ENCODE data around the gene SMIM32. TPM values are rescaled to one million over a fixed set of nuclear protein-coding genes. Genes with fewer than 3 reads are reported as not detected.

Gene SMIM32
- total RNA-seq, 1 donor from 2014 or later: 0.13 TPM

DNA sequence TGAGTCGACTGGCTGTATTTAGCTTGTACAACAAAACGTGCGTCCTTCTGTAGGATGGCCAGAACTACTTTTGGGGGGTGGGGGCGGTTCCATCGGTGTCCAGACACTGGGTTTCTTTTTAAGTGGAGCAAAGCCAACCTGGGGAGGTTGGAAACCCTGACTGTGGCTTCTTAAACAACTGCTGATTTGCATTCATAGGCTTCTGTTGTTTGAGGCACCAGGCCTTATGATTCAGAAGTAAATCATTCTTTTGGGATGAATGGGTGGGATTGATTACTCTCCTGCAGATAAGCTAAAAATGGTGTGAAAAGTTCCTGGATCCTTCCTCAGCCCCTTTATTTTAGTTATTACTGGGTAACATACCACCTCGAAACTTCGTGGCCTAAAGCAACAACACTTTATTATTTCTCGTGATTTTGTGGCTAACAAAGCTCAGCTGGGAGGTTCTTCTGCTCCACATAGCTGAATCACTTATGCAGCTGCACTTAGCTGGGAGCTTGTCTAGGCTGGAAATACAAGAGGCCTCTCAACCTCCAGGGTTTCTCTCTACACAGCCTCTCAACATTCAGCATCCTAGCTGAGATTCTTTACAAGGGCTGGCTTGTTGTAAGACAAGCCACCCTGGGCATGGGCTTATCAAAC is 12.2 kb upstream of the SMIM32 start:
- H3K79me2 ChIP-seq (ENCODE audit: low read depth): no peaks in the 10 kb centered on the region
- no peaks in the 10 kb centered on the region for H4K20me1 ChIP-seq (ENCODE audit: low read depth)
- no peak overlapping the region for H3K4me3 ChIP-seq
- H3K36me3 ChIP-seq: no peaks in the 10 kb centered on the region
- H3K4me3 Mint-ChIP-seq: no peak overlapping the region
- no peaks in the 10 kb centered on the region for H3K36me3 Mint-ChIP-seq
- no peaks in the 10 kb centered on the region for H3K27me3 Mint-ChIP-seq (ENCODE audit: insufficient read depth, low read depth)
- TF ChIP-seq EZH2phosphoT487 (IDR thresholded peaks at IDR 0.05) (no peak), EZH2 (IDR thresholded peaks at IDR 0.05) (no peak)
- TF ChIP-seq, protein P1, sequence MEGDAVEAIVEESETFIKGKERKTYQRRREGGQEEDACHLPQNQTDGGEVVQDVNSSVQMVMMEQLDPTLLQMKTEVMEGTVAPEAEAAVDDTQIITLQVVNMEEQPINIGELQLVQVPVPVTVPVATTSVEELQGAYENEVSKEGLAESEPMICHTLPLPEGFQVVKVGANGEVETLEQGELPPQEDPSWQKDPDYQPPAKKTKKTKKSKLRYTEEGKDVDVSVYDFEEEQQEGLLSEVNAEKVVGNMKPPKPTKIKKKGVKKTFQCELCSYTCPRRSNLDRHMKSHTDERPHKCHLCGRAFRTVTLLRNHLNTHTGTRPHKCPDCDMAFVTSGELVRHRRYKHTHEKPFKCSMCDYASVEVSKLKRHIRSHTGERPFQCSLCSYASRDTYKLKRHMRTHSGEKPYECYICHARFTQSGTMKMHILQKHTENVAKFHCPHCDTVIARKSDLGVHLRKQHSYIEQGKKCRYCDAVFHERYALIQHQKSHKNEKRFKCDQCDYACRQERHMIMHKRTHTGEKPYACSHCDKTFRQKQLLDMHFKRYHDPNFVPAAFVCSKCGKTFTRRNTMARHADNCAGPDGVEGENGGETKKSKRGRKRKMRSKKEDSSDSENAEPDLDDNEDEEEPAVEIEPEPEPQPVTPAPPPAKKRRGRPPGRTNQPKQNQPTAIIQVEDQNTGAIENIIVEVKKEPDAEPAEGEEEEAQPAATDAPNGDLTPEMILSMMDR (IDR thresholded peaks at IDR 0.05): no peak
- peaks cover 25% of the 10 kb centered on the region for H3F3A ChIP-seq (ENCODE audit: low read depth)
- peaks cover 22% of the 10 kb centered on the region for H3K4me1 ChIP-seq
- no peak overlapping the region for H2AFZ ChIP-seq (replicated peaks)
- H3K9me3 Mint-ChIP-seq: peaks cover 4% of the 10 kb centered on the region
- no peak for DNase-seq (ENCODE audit: low spot score)
- no peak overlapping the region for H3K27ac ChIP-seq
- H3K4me1 Mint-ChIP-seq: peaks cover 22% of the 10 kb centered on the region
- H3K9me3 ChIP-seq (ENCODE audit: low read depth): no peaks in the 10 kb centered on the region
- no peak overlapping the region for H3K9ac ChIP-seq
- H3K27ac Mint-ChIP-seq: no peak overlapping the region
- no peaks in the 10 kb centered on the region for H3K27me3 ChIP-seq
- no peak overlapping the region for H3K4me2 ChIP-seq

DNA sequence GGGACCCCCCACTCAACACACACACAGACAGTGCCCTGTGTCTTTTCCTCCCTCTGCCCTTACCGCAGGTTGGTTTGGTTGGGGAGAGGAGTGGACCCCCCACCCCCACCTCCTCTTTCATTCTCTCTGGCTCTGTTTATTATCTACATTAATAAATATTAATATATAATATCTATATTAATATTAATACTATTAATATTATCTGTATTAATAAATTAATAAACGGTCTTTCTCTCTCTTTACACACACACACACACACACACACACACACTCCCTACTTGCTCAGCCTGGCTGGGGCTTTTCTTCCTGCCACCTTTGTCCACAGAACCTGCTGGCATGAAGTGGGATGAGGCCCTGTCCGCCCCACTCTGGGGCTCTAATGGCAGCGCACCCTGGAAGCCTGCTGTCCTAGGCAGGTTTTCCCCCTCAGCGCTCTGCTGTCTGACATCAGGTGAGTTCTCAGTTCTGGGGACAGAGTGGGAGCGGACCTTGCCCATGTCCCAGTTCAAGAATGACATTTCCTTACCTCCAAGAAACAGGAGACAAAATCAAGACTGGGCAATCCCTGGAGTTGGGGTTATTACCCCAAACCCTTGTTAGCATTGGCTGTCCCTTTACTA is 10.5 kb upstream of the SMIM32 start:
- DNase-seq (ENCODE audit: low spot score): no peak
- Mint-ChIP-seq H3K9me3 (peaks cover 4% of the 10 kb centered on the region), H3K4me1 (peaks cover 22% of the 10 kb centered on the region), H3K4me3 (peak overlapping the region; percentile 81), H3K27me3 (ENCODE audit: insufficient read depth, low read depth) (peaks cover 3% of the 10 kb centered on the region), H3K27ac (peak overlapping the region; percentile 91), H3K36me3 (no peaks in the 10 kb centered on the region)
- peaks cover 27% of the 10 kb centered on the region for H3K4me1 ChIP-seq
- peaks cover 25% of the 10 kb centered on the region for H3F3A ChIP-seq (ENCODE audit: low read depth)
- H3K4me3 ChIP-seq: peak overlapping the region; percentile 33
- no peaks in the 10 kb centered on the region for H3K36me3 ChIP-seq
- H3K9me3 ChIP-seq (ENCODE audit: low read depth): no peaks in the 10 kb centered on the region
- H4K20me1 ChIP-seq (ENCODE audit: low read depth): no peaks in the 10 kb centered on the region
- no peaks in the 10 kb centered on the region for H3K79me2 ChIP-seq (ENCODE audit: low read depth)
- peak overlapping the region; percentile 35 for H3K27ac ChIP-seq
- TF ChIP-seq, protein P1 (IDR thresholded peaks at IDR 0.05): no peak
- TF ChIP-seq EZH2 (IDR thresholded peaks at IDR 0.05): no peak
- no peak for TF ChIP-seq EZH2phosphoT487 (IDR thresholded peaks at IDR 0.05)
- no peak overlapping the region for H2AFZ ChIP-seq (replicated peaks)
- peak overlapping the region; percentile 76 for H3K4me2 ChIP-seq
- H3K27me3 ChIP-seq: no peaks in the 10 kb centered on the region
- no peak overlapping the region for H3K9ac ChIP-seq

DNA sequence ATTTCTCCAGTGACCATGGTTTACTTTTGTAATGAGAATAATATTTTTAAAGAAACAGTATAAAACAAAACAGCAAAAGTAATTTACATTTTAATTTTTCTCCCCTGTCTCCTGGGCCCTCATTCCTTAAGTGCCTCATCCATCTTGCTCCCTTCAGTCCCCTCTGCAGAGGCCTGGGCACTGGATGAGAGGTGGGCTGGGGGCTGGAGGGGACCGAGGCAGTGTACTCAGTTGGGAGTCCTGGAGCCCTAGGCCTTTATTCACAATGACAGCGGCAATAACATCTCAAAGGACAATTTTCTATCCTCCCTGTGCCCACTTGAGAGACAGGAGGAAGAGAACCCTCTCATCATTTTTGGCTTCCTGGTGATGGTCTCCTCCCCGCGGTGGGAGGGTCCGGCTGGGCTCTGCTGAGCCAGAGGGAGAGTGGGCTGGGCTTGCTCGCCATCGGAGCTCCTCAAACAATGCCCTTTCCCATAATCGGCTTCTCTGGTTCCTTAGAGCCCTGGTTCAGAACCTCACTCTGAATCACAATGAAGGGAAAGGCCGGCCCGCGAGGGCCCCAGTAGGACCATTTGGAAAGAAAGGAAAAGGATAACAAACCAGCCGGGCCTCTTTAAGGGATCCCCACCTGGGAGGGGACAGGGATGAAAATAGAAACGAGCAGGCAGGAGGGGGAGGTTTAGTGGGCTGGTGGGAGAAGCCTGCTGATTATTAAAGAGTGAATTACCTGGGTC is 9.7 kb upstream of the SMIM32 start:
- peak; percentile 92 for DNase-seq (ENCODE audit: low spot score)
- H3K27me3 Mint-ChIP-seq (ENCODE audit: insufficient read depth, low read depth): peaks cover 3% of the 10 kb centered on the region

More for the DNA sequence above, 9.7 kb upstream of the SMIM32 start:
- Histone ChIP-seq H4K20me1 (ENCODE audit: low read depth) (no peaks in the 10 kb centered on the region), H3K4me3 (peak overlapping the region; percentile 33), H3K27ac (peak overlapping the region; percentile 35), H3K4me1 (peaks cover 27% of the 10 kb centered on the region), H3K79me2 (ENCODE audit: low read depth) (no peaks in the 10 kb centered on the region), H3K36me3 (no peaks in the 10 kb centered on the region), H3K4me2 (peak overlapping the region; percentile 76), H3F3A (ENCODE audit: low read depth) (peaks cover 25% of the 10 kb centered on the region), H3K27me3 (no peaks in the 10 kb centered on the region), H2AFZ (replicated peaks) (no peak overlapping the region), H3K9ac (no peak overlapping the region), H3K9me3 (ENCODE audit: low read depth) (no peaks in the 10 kb centered on the region)
- H3K4me1 Mint-ChIP-seq: peaks cover 22% of the 10 kb centered on the region
- H3K4me3 Mint-ChIP-seq: peak overlapping the region; percentile 81
- no peaks in the 10 kb centered on the region for H3K36me3 Mint-ChIP-seq
- H3K9me3 Mint-ChIP-seq: peaks cover 4% of the 10 kb centered on the region
- peak overlapping the region; percentile 91 for H3K27ac Mint-ChIP-seq
- no peak for TF ChIP-seq EZH2phosphoT487 (IDR thresholded peaks at IDR 0.05)
- no peak for TF ChIP-seq EZH2 (IDR thresholded peaks at IDR 0.05)
- TF ChIP-seq, protein P1 (IDR thresholded peaks at IDR 0.05): no peak

Measured in neural progenitor cell (in vitro differentiated cells).